GM18519 (cell line): ENCODE data around the gene MTHFD1L.

ENCODE experiments used
- ATAC-seq: cut with Tn5 transposase; IDR thresholded peaks from one replicate; pipeline ENCODE4 v1.9.1; 2021; ENCODE audit warnings: mild to moderate bottlenecking, moderate library complexity; ENCODE audit not compliant: unreplicated experiment, low FRiP score

The MTHFD1L gene

DNA sequence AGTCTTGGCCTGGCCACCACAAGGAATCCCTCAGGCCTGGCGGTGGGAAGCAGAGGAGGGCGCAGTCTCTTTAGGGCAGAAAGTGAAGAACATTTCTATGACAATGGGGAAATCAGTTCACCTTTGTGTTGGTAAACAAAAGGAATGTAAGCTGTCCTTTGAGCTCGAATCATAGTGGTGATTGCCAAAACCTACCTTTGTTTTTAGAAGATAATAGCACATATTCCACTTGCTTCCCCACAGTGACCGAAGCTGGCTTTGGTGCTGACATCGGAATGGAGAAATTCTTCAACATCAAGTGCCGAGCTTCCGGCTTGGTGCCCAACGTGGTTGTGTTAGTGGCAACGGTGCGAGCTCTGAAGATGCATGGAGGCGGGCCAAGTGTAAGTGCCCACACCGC, 144.1 kb downstream of the MTHFD1L start:
- no peak for ATAC-seq

DNA sequence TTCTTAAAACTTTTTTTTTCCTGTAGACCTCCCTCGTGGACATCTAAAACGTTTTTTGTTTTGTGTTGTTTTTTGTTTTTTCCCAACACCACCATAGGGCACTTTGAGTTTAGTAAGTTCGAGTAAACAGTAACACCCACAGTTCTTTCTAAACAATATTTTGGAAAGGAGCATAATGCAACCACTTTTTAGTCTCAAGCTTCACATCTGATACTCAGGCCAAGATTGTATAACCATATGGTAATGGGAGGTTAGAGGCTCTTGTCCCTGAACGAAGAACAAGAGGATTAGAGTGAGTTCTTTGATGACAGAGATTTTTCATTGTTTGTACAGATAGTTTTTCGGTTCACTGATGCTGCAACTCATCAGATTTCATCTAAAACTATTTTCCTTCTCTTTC, 144.6 kb downstream of the MTHFD1L start:
- ATAC-seq: no peak

- ATAC-seq: no peak
Measured at GRCh38 chr6:151012321-151013294, 147.1 kb downstream of the MTHFD1L start.

DNA sequence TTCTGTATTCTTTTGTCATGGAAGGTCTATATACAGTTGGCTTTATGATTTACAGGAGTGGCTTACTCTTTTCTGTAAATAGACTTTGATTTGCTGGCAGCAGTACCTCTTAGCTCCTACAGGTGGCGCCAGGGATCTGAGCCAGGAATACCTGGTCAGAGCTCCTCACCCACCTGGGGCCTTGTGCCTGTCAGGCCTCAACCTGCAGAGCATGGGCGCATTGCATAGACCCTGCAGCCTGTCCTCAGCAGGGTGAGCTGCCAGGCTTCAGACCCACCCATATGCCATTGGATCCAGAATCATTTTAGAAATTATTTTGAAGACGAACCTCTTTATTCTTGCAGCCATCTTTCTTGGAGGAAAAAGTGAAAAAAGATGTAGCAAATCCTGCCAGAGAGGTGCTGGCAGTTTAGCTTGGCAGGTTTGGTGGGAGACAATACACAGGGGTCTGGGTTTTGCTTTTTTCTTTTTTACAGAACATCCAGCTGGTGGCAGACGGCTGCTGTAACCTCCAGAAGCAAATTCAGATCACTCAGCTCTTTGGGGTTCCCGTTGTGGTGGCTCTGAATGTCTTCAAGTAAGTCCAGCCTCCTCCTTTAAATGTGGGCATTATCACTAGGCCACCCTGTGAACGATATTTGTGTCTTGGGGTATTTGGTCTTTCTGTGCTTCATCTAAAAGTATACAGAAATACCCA, 149.1 kb downstream of the MTHFD1L start:
- peak; percentile 61 for ATAC-seq

DNA sequence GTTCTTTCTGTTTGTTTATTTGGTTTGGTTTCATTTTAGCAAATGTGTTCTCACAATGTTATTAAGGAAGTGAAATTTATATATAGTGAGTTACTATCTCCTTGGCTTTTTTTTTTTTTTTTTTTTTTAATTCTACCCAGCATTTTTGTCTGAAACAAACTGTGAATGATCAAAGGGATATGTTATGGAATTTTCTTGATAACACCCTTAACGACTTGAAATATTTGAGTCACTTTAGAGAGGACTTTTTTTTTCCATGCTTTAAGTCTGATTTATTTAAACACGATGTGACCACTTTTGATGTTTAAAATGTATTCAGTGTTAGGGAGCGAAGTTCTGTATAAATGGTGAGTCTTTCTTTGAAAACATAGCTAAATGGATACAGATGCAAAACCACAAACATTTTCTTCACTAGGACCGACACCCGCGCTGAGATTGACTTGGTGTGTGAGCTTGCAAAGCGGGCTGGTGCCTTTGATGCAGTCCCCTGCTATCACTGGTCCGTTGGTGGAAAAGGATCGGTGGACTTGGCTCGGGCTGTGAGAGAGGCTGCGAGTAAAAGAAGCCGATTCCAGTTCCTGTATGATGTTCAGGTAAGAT, 149.7 kb downstream of the MTHFD1L start:
- no peak for ATAC-seq

GRCh38 chr6:151016107-151016506, 150.6 kb downstream of the MTHFD1L start:
- no peak for ATAC-seq

DNA sequence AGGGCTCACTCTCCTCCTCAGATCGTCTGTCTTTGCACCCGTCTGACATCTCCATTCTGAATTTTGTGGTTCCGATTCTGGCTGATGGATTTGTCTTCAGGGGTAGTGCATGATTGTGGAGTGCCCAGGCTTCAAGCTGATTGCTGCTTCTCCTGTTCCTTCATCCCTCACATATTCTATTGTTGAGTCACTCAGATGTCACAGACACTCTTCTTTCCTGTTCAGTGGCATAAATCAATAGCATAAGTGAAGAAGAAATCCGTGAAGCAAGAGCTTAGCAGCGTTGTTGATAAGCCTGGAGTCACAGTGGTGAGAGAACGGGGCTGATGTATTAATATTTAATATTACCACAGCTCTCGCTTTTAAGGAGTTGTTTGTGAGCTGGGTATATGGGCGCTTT, 152.5 kb downstream of the MTHFD1L start:
- no peak for ATAC-seq

DNA sequence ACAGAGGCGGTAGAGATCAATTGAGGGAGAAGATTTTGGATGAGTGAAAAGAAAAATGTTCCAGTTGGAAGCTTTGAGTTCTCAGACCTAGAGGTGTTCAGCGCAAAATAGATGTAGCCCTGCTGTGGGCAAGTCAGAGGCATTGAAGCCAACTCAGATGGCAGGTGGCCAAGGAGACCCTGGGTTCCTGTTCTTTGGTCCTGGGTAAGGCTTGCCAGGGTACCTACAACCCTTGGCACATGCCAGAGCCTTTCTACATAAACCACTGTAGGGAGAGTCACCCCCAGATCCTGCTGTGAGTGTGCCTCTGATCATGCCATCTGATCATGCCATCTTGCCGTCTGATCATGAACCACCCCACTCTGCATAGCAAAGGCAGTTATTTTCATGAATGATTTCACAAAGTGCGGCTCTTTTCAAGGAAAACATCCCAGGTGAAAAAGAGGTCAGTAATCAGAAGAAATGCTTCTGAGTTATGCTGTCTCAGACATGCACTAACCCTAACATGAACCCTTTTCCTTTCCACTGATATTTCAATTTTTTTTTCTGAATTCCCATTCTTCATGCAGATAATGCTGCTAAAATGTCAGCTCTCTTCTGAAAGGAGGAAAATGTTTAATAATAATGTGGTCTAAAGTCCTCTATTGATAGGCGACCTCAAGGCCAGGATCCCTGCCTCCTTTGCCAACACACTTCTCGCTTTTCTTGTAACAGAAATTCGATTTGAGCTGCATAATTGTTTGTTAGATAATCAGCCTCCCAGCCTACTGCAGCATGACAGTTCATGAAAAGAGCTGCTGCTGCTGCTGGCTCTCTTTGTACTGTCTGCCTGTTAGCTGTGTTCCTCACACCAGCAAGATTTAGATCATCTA, 153.6 kb downstream of the MTHFD1L start:
- ATAC-seq: no peak

- no peak for ATAC-seq
Measured at GRCh38 chr6:151021896-151022295, 156.4 kb downstream of the MTHFD1L start.

DNA sequence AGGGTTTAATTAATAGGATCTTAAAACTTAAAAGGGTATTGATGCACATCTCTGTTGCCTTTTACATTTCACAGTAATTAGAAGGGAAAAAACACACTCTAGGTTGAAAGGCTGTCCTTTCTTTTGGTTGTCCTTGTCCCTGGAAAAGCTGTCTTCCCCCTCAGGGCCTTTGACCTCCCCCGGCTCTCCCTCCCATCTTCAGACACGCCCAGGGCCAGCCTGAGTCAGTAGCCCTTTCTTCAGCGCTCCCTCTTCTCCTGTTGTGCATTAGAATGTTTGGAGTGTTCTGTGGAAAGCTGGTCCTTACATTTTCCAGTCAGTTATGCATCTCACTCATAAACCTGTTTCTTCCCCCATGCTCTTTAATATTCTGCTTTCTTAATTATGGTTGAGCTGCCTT, 157.0 kb downstream of the MTHFD1L start:
- ATAC-seq: no peak

DNA sequence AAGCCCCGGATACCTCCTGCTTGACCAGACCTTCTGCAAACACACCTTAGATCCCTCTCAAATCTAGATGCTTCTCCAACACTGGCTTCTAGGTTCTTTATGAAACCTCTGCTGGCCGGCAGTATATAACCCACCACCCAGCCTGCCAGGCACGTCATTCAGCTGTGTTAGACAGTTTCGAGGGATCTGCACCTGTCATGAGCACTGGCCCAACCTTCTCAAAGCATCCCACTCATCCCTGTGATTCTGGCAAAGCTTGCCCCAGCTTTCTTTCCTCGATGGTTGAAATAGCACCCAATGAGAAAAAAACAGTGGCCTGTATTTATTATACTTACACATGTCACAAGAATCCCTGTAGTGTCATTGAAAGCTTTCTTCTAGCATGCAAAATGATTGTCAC, 157.8 kb downstream of the MTHFD1L start:
- ATAC-seq: no peak

DNA sequence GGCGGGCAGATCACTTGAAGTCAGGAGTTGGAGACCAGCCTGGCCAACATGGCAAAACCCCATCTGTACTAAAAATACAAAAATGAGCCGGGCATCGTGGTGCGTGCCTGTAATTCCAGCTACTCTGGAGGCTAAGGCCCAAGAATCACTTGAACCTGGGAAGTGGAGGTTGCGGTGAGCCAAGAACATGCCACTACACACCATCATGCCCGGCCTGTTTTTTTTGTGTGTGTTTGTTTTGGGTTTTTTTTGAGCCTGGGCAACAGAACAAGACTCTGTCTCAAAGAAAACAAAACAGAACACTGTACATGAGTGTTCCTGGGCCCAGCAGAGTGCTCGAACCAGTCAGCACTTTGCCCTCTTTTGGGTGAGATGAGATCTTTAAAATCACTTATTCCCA, 159.1 kb downstream of the MTHFD1L start:
- no peak for ATAC-seq

DNA sequence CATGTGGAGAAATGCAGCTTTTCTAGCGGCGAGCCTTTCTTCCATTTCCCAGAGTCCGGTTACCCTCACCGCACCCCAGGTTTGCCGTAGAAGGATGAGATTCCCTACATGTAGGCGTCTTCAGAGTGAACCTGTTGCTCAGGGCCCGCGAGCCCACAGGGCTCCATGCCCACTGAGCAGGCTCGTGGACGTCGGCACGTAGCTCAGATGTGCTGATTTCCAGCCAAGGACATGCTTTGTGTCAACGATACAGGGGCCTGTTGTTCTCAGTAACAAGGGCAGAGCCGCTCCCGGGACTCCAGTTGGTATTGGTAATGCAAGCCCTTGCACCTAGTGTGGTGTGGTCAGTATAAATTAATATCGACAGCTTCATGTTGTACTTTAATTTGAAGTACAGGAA, 159.6 kb downstream of the MTHFD1L start:
- ATAC-seq: no peak

DNA sequence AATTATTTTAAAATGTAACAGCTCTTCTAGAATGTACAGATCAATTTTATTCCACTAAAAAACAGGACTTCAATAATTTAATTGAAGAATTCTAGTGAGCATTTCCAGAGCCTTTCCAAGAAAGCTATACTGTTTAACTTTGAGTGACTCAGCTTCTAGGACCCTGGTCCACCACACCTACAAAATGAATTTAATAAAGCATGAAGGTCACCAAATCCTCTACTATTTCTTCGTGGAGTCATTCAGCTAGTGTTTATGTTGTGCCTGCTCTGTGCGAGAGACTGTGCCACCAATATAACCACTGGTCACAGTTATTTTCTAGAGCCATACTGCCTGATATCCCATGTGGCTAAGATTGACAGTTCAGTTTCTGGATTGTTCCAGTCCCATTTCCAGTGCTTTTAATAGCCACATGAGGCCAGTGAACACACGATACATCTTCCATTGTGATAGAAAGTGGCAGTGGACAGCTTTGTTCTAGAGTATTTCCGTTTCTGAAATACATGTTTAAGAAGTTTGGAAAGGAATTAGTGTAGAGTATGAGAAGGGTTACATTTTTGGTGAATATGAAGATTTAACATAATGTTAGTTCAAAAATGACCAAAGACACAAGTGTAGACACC, 160.7 kb downstream of the MTHFD1L start:
- no peak for ATAC-seq

DNA sequence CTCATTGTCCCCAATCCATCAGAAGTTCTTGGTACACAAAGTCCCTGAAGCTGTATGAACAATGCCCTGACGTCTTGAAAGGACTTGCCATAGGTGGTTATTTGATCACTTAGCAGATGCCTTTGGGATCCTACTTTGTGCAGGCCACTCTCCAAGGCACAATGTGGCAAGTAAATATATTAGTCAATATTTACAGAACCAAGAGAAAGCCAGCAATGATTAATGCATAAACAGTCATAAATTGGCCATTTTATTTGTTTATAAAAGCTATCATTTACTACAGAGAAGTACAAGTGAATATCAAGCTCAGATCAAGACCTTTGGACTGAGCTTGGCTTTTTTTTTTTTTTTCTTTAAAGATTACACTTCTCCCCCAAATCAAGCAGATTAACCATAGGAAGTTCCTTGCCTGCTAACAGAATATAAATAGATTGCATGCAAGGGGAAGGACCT, 161.8 kb downstream of the MTHFD1L start:
- ATAC-seq: no peak

DNA sequence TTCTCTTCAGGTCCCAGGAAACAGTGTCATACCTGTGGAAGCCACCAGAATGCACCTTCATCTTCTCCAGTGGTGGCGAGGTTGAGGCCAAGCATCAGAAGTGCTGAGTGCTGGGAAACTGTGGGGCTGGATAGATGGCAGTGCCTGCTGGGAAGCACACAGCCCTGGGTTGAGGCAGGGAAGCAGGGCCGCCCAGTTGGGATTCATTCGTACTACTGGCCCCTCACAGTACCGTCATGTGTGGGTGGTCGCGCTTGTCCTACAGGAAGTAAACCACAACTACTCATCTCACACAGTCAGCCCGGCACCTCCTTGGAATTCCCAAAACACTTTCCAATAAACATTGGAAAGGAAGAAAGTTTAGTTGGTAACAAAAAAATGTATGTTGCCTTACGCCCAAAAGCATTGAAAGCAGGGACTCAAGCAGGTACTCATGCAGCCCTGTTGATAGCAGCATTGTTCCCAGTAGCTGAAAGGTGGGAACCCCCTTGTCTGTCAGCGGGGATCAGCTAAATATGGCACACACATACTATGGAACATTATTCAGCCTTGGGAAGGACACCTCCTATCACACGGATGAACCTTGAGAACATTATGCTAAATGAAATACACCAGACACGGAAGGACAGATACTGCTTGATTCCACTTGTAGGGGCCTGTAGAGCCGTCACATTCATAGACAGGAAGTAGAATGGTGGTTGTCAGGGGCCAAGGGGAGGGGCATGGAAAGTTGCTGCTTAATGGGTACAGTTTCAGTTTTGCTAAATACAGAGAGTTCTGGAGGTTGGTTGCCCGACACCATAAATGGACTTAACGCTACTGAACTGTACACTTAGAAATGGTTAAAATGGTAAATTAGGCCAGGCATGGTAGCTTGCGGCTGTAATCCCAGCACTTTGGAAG, 162.7 kb downstream of the MTHFD1L start:
- no peak for ATAC-seq

- ATAC-seq: no peak
Measured at GRCh38 chr6:151029970-151030369, 164.5 kb downstream of the MTHFD1L start.

- ATAC-seq: no peak
Measured at GRCh38 chr6:151032034-151032433, 166.5 kb downstream of the MTHFD1L start.
